Transverse colon (tissue), 4 donors: ENCODE data around the gene CNOT10.

Source experiments
- EP300 ChIP-seq: sonication (generic); formaldehyde crosslinking; IDR thresholded peaks from one replicate; pipeline ENCODE4 v1.6.1; 2017; ENCODE audit warnings: antibody characterized with exemption, low read depth
- POLR2A ChIP-seq: fragments of 450-650 bp; IDR thresholded peaks from one replicate; pipeline ENCODE4 v1.6.1; 2016; ENCODE audit warnings: antibody characterized with exemption, mild to moderate bottlenecking, moderate library complexity
- POLR2AphosphoS5 ChIP-seq, 3 donors: sonication (generic); formaldehyde crosslinking; IDR thresholded peaks; one replicate each; pipeline ENCODE4 v1.6.1; 2016; ENCODE audit warnings: antibody characterized with exemption in 3 of 3
- TF ChIP-seq, protein P1 (sequence below), 5 experiments: fragments of 200-600 bp in 3 of 5; fragments of 450-650 bp in 2 of 5; sonication (generic) in 3 of 5; IDR thresholded peaks; 1 replicate in 2 of 5; 2 replicates in 3 of 5; pipeline ENCODE4 v1.5.1; 2016 to 2017; ENCODE audit warnings: antibody characterized with exemption in 5 of 5, inconsistent platforms in 3 of 5, mild to moderate bottlenecking in 2 of 5, moderate library complexity in 1 of 5

DNA sequence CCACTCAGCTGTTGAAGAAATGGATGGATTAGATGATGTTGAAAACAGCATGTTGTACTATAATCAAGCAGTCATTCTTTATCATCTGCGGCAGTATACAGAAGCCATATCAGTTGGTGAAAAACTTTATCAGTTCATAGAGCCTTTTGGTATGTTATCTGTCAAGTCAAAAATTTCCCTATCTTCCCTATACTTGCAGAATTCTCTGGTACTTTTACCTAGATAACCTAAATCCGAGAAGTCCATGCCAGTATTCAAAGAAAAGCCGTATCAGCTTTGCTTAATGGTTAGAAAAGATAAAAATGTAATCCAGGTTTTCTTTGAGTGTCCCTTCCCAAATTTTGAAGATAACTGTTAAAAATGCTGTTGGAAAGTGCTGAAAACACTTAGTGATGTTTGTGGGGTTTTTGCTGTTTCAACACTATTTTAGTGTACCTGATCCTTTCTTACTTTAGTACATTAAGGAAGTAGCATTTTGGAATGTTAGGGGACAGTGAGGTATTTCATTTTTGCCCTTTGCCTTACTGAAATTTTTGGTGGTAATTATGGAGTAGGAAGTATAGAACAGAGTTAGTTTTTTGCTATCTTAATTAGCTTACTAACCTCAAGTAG, 23.8 kb downstream of the CNOT10 start:
- TF ChIP-seq, protein P1, sequence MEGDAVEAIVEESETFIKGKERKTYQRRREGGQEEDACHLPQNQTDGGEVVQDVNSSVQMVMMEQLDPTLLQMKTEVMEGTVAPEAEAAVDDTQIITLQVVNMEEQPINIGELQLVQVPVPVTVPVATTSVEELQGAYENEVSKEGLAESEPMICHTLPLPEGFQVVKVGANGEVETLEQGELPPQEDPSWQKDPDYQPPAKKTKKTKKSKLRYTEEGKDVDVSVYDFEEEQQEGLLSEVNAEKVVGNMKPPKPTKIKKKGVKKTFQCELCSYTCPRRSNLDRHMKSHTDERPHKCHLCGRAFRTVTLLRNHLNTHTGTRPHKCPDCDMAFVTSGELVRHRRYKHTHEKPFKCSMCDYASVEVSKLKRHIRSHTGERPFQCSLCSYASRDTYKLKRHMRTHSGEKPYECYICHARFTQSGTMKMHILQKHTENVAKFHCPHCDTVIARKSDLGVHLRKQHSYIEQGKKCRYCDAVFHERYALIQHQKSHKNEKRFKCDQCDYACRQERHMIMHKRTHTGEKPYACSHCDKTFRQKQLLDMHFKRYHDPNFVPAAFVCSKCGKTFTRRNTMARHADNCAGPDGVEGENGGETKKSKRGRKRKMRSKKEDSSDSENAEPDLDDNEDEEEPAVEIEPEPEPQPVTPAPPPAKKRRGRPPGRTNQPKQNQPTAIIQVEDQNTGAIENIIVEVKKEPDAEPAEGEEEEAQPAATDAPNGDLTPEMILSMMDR (IDR thresholded peaks at IDR 0.05), result no peak
- TF ChIP-seq POLR2A (no peak), EP300 (no peak), POLR2AphosphoS5 (IDR thresholded peaks at IDR 0.05) (no peak)
